ENCODE measurements around the gene CTRB2. TPM values are rescaled to one million over a fixed set of nuclear protein-coding genes. Genes with fewer than 3 reads are reported as not detected.

Gene CTRB2
- total RNA-seq = not detected

GRCh38 chr16:75206749-75207451, at the start of gene CTRB2:
CTRB2 (minus strand) TSS chr16:75207161; CDS start chr16:75207141, 20 bp downstream.

GRCh38 chr16:75251280-75252048, 44.5 kb upstream of the CTRB2 start, which contains the start of gene BCAR1:
BCAR1 (minus strand) TSS chr16:75251624; CDS start chr16:75251482, 142 bp downstream.

DNA sequence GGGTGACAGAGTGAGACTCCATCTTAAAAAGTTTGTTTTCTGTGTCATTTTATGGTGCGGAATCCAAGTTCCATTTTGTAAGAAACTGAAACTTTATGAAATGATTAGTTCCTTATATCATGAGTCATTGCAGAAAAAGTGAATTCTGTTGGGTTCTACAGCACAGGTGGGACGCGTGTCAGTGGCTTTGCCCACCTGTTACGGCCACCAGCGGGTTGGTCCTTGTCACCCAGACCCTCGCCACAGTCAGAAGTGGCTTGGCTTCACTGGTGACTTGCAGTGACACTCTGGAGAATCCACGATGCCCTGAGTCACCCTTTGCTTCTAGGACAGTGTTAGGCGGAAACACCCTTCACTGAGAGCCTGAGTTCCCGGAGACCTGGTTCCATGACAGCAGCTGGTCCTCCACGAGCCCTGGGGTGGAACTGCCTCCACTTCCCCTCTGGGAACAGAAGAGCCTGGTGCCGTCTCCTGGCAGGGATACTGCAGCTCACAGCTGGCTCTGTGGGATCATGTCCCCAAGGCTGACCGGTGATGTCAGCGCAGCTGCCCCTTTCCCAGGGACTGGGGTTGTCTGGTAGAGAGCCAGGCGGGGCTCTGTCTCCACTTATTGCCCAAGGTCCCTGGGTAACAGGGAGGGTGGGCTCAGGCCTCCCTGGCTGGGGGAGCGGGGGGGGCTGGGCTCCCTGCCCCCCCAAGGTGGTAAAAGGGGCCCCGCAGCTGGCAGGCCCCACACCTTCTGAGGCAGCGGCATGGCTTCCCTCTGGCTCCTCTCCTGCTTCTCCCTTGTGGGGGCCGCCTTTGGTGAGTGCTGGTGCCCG, 11.5 kb upstream of the CTRB2 start, which contains the start of gene CTRB1:
Gene CTRB1 (plus strand): TSS at position 733 of the 821 bp plus-strand sequence. CDS start 20 bp downstream, at position 753.

Other genes with a start within 250 kb of the CTRB2 start
- gene WDR59, start 222.0 kb downstream of the CTRB2 start, total RNA-seq = 10 to 100 TPM; 69.4 to 81.5 TPM
- gene ZNRF1, start 208.1 kb downstream of the CTRB2 start, total RNA-seq = 1 to 10 TPM; 5.0 to 7.2 TPM
- gene LDHD, start 90.4 kb downstream of the CTRB2 start, total RNA-seq = under 1 TPM; 0.22 to 0.33 TPM
- 10 to 100 TPM; 13.3 to 13.7 TPM for gene ZFP1, start 58.6 kb downstream of the CTRB2 start, total RNA-seq
- gene CTRB1, start 11.8 kb upstream of the CTRB2 start, total RNA-seq = not detected
- gene BCAR1, start 44.5 kb upstream of the CTRB2 start, total RNA-seq = not detected
- gene CFDP1, start 226.3 kb upstream of the CTRB2 start, total RNA-seq = 10 to 100 TPM; 37.9 to 39.8 TPM